ENCODE results near the gene TMEM233. TPM values are rescaled to one million over a fixed set of nuclear protein-coding genes. Genes with fewer than 3 reads are reported as not detected.

TMEM233 gene
- total and polyA plus RNA-seq, 2 experiments from 2014 or later = 0.24 to 0.71 TPM

GRCh38 chr12:119574255-119574654 lies 19.3 kb upstream of the TMEM233 start:
- Mint-ChIP-seq H3K4me3 (no peak overlapping the region), H3K27ac (no peak overlapping the region), H3K9me3 (no peaks in the 10 kb centered on the region), H3K27me3 (ENCODE audit: insufficient read depth, low read depth, poor library complexity) (no peaks in the 10 kb centered on the region), H3K36me3 (ENCODE audit: low read depth) (no peaks in the 10 kb centered on the region), H3K4me1 (no peaks in the 10 kb centered on the region)
- DNase-seq (ENCODE audit: low spot score) (no peak), ATAC-seq (no peak)
- no peaks in the 10 kb centered on the region for H3F3A ChIP-seq (replicated peaks; ENCODE audit: low read depth)
- no peaks in the 10 kb centered on the region for H3K36me3 ChIP-seq (ENCODE audit: insufficient read depth)
- no peak for TF ChIP-seq JUNB (IDR thresholded peaks at IDR 0.05; ENCODE audit: unreplicated experiment)
- TF ChIP-seq ZNF114 (CRISPR knock-in tag; IDR thresholded peaks at IDR 0.05) = no peak
- H2AFZ ChIP-seq = no peak overlapping the region
- no peaks in the 10 kb centered on the region for H3K27me3 ChIP-seq (ENCODE audit: insufficient read depth)
- H3K9me2 ChIP-seq (ENCODE audit: insufficient read depth) = no peaks in the 10 kb centered on the region
- H3K27ac ChIP-seq (ENCODE audit: low read depth) = no peak overlapping the region
- H3K4me2 ChIP-seq = no peak overlapping the region
- no peaks in the 10 kb centered on the region for H4K20me1 ChIP-seq (replicated peaks; ENCODE audit: insufficient read depth)
- no peaks in the 10 kb centered on the region for H3K79me2 ChIP-seq (replicated peaks; ENCODE audit: insufficient read depth)
- no peaks in the 10 kb centered on the region for H3K4me1 ChIP-seq (ENCODE audit: insufficient read depth)
- no peak overlapping the region for H3K4me3 ChIP-seq

GRCh38 chr12:119576118-119576810 lies 17.3 kb upstream of the TMEM233 start:
- H3K36me3 Mint-ChIP-seq (ENCODE audit: low read depth) = no peaks in the 10 kb centered on the region
- H3K4me1 Mint-ChIP-seq = no peaks in the 10 kb centered on the region

More at GRCh38 chr12:119576118-119576810, 17.3 kb upstream of the TMEM233 start:
- ATAC-seq (no peak), DNase-seq (ENCODE audit: low spot score) (no peak)
- no peaks in the 10 kb centered on the region for H3K4me1 ChIP-seq (ENCODE audit: insufficient read depth)
- Mint-ChIP-seq H3K4me3 (no peak overlapping the region), H3K27me3 (ENCODE audit: insufficient read depth, low read depth, poor library complexity) (no peaks in the 10 kb centered on the region), H3K27ac (no peak overlapping the region), H3K9me3 (no peaks in the 10 kb centered on the region)
- H3K4me3 ChIP-seq = no peak overlapping the region
- no peaks in the 10 kb centered on the region for H3K79me2 ChIP-seq (replicated peaks; ENCODE audit: insufficient read depth)
- H3K4me2 ChIP-seq = no peak overlapping the region
- TF ChIP-seq REST (IDR thresholded peaks at IDR 0.05; ENCODE audit: unreplicated experiment) = no peak
- TF ChIP-seq ETS1 (IDR thresholded peaks at IDR 0.05) = no peak
- no peak for TF ChIP-seq CTCF (conservative IDR thresholded peaks at IDR 0.05; ENCODE audit: low read depth in 2 of 2)
- H3K27ac ChIP-seq (ENCODE audit: low read depth) = no peak overlapping the region
- no peaks in the 10 kb centered on the region for H3K27me3 ChIP-seq (ENCODE audit: insufficient read depth)
- H3K9me2 ChIP-seq (ENCODE audit: insufficient read depth) = no peaks in the 10 kb centered on the region
- H3K36me3 ChIP-seq (ENCODE audit: insufficient read depth) = no peaks in the 10 kb centered on the region
- no peaks in the 10 kb centered on the region for H4K20me1 ChIP-seq (replicated peaks; ENCODE audit: insufficient read depth)
- H3F3A ChIP-seq (replicated peaks; ENCODE audit: low read depth) = no peaks in the 10 kb centered on the region
- peak overlapping the region; percentile 76; the same call in 1 of the 2 replicates for H2AFZ ChIP-seq

Data from GM23338 (cell line).